ENCODE results near the gene CA10. TPM values are rescaled to one million over a fixed set of nuclear protein-coding genes. Genes with fewer than 3 reads are reported as not detected.

Gene CA10
- total and polyA plus RNA-seq, 7 donors, result 0.28 to 2.9 (median 0.49) TPM; not detected in 2

DNA sequence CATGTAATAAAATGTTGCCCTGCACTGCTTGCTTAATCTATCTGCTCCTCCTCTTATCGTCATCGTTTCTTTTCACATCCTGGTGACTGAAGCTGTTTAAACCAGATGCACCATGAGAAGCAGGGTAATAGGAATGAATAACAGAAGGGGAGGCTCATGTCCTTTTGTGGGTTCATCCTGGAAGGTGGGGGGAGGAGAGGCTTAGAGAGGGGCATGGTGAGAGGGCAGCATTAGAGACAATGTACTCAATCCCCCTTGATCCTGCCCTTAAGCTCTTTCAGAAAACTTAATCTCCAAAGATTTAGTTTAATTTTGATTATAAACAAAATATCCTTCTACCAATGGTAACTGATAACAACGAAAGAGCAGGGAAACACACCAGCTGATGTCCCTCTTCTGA lies 248.5 kb downstream of the CA10 start:
- no peak overlapping the region for H3K4me3 ChIP-seq
- 55 to 81% methylated on average over 3 of the region's 3 CpGs for WGBS, 2 donors
- no peaks in the 10 kb centered on the region for H3K4me1 ChIP-seq
- TF ChIP-seq POLR2AphosphoS5 (IDR thresholded peaks at IDR 0.05), result no peak
- TF ChIP-seq, protein P1, sequence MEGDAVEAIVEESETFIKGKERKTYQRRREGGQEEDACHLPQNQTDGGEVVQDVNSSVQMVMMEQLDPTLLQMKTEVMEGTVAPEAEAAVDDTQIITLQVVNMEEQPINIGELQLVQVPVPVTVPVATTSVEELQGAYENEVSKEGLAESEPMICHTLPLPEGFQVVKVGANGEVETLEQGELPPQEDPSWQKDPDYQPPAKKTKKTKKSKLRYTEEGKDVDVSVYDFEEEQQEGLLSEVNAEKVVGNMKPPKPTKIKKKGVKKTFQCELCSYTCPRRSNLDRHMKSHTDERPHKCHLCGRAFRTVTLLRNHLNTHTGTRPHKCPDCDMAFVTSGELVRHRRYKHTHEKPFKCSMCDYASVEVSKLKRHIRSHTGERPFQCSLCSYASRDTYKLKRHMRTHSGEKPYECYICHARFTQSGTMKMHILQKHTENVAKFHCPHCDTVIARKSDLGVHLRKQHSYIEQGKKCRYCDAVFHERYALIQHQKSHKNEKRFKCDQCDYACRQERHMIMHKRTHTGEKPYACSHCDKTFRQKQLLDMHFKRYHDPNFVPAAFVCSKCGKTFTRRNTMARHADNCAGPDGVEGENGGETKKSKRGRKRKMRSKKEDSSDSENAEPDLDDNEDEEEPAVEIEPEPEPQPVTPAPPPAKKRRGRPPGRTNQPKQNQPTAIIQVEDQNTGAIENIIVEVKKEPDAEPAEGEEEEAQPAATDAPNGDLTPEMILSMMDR (IDR thresholded peaks at IDR 0.05), result no peak
- no peak for TF ChIP-seq EP300 (IDR thresholded peaks at IDR 0.05)
- TF ChIP-seq POLR2A (IDR thresholded peaks at IDR 0.05), result no peak
- DNase-seq, result no peak
- H3K9me3 ChIP-seq, result no peaks in the 10 kb centered on the region
- no peaks in the 10 kb centered on the region for H3K36me3 ChIP-seq
- intact Hi-C loops (cut with DNase I), result no loop called here
- no peaks in the 10 kb centered on the region for H3K27me3 ChIP-seq
- H3K27ac ChIP-seq, result no peak overlapping the region

DNA sequence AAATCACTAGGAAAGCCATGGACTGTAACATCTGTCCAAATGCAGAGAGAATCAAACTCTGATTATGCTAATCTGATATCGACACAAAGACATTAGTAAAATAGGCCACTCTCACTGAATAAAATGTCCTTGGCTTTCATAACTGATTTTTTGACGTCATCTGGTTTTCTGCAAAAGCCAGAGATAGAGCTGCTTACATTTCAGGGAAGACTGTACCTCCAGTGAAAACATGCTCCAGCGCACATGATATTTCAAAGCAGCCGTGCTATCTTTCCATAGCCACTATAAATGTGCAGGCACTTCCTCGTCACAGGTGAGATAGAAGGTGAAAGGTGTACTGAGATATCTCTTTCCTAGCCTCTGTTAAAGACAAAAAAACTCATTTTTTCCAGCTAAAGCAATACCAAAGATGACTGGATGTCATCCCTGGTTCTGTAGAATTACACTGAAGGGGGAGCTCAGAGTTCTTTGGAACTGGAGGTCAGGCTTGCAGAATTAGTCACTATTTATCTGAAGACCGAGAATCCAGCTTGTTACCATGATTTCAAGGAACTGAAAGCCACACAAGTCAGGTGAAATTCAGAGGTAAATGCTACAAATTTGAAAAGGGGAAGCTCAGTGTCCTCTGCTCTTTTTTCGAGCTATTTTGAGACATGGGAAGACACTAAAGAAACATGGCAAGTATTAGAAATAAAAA lies 249.5 kb downstream of the CA10 start:
- TF ChIP-seq, protein P1 (IDR thresholded peaks at IDR 0.05), result no peak
- TF ChIP-seq POLR2AphosphoS5 (IDR thresholded peaks at IDR 0.05) (no peak), EP300 (IDR thresholded peaks at IDR 0.05) (no peak), POLR2A (IDR thresholded peaks at IDR 0.05) (no peak)
- Histone ChIP-seq H3K27me3 (no peaks in the 10 kb centered on the region), H3K27ac (no peak overlapping the region), H3K36me3 (no peaks in the 10 kb centered on the region), H3K4me3 (no peak overlapping the region), H3K4me1 (no peaks in the 10 kb centered on the region), H3K9me3 (no peaks in the 10 kb centered on the region)
- no peak for DNase-seq
- 39 to 69% methylated on average over 7 of the region's 7 CpGs for WGBS, 2 donors
- intact Hi-C loops (cut with DNase I), result no loop called here

DNA sequence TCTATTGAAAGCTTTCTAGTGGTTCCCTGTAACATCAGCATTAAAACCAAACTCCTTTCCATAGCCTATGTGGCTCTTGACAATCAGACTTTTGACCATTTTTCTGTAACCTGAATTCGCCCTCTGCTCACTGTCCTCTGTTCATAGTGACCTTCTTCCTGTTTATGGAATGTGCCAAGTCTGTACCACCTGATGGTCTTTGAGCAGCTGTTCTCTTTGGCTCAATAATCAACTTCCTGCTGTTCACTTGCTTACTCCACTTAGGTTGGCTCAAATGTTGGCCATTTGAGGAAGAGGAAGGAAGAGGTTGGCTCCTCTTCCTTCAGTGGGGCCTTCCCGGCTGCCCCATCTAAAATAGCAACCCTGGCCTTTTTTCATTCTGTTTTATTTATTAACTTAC lies 251.5 kb downstream of the CA10 start:
- Histone ChIP-seq H3K27ac (no peak overlapping the region), H3K4me1 (no peaks in the 10 kb centered on the region), H3K36me3 (no peaks in the 10 kb centered on the region), H3K9me3 (no peaks in the 10 kb centered on the region), H3K4me3 (no peak overlapping the region), H3K27me3 (no peaks in the 10 kb centered on the region)
- intact Hi-C loops (cut with DNase I), result no loop called here
- WGBS, 2 donors, result 70 to 82% methylated on average over 2 of the region's 2 CpGs
- TF ChIP-seq POLR2AphosphoS5 (IDR thresholded peaks at IDR 0.05) (no peak), EP300 (IDR thresholded peaks at IDR 0.05) (no peak), POLR2A (IDR thresholded peaks at IDR 0.05) (no peak)
- TF ChIP-seq, protein P1 (IDR thresholded peaks at IDR 0.05), result no peak
- no peak for DNase-seq

DNA sequence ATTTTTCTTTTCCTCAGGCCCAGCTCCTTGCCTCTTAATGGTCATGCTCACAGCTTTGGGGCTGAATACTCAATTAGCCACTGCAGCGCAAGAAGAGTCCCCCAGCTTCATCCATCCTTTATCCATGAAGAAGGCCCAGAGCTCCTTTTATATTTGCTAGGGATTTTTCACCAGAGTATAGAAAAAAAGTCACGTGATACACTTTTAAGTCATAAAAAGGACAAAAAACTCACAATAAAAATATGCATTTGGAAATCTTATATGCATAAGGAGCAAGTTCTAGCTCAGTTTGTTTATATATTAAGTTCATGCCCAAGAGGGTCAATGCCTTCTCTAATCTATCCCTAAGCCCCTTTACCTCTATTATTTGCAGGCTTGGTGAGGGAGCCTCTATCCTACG lies 254.1 kb downstream of the CA10 start:
- intact Hi-C loops (cut with DNase I), result no loop called here
- H3K27ac ChIP-seq, result no peak overlapping the region

More for the DNA sequence above, 254.1 kb downstream of the CA10 start:
- 82 to 90% methylated on average over 3 of the region's 3 CpGs for WGBS, 2 donors
- Histone ChIP-seq H3K4me1 (no peaks in the 10 kb centered on the region), H3K9me3 (no peaks in the 10 kb centered on the region), H3K36me3 (no peaks in the 10 kb centered on the region), H3K27me3 (no peaks in the 10 kb centered on the region), H3K4me3 (no peak overlapping the region)
- DNase-seq, result no peak
- TF ChIP-seq POLR2A (IDR thresholded peaks at IDR 0.05) (no peak), POLR2AphosphoS5 (IDR thresholded peaks at IDR 0.05) (no peak), EP300 (IDR thresholded peaks at IDR 0.05) (no peak)
- TF ChIP-seq, protein P1 (IDR thresholded peaks at IDR 0.05), result no peak

All from sigmoid colon (tissue), 7 donors.